ENCODE results near the gene CACNA1B. TPM values are rescaled to one million over a fixed set of nuclear protein-coding genes. Genes with fewer than 3 reads are reported as not detected.
A peak's percentile ranks its signal among the peaks of the same experiment; 100 is the strongest.

CACNA1B gene
- total RNA-seq, 1 experiment from 2014 or later = 7.8 TPM

DNA sequence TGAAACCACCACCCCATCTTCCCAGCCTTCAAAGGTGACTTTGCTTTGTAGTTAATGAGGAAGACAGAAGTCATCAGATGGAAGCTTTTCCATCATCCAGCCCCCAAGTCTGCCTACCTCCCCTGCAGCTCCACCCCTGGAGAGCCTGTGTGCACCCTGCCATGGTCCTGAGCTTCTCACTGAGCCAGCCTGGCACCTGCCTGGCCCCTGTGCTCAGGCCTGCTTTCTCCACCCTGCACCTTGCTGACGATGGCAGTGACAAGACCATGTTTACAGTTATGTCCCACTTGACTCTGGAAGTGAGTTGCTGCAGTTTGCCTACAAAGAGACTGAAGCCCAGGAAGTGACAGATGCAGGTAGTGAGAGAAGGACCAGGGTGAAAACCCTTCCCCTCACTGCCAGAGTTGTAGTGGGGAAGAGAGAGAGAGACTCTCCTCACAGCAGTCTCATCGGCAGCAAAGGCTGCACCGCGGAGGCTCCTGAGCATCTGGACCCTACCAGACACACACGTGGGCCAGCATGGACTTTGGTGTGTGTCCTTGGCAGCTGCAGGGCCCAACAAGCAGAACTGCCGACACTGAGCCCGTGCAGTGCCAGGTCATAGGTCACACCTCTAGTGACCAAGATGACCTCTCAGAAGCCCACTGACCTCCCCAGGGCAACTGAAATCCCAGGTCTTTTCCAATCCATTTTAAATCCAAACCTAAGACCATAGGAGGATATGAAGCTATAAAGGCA is 107.1 kb downstream of the CACNA1B start:
- Mint-ChIP-seq H3K9me3 (peaks cover 31 to 35% of the 10 kb centered on the region in 2 experiments), H3K4me3 (no peak overlapping the region), H3K36me3 (ENCODE audit: insufficient read depth in 1 of 3, low read depth in 3 of 3) (peaks cover 58 to 81% (median 71%) of the 10 kb centered on the region in 3 experiments), H3K4me1 (no peaks in the 10 kb centered on the region), H3K27me3 (ENCODE audit: low read depth) (peaks cover 4% of the 10 kb centered on the region; the same call in 1 of the 2 replicates), H3K27ac (peak overlapping the region in 1 of 3 experiments; percentile 49; a peak in 2 of 7 replicates)
- Histone ChIP-seq H2BK15ac (ENCODE audit: low read depth, low read length) (no peak overlapping the region), H4K91ac (ENCODE audit: insufficient read length, low read depth, low read length) (no peak overlapping the region), H3K23ac (ENCODE audit: insufficient read length, low read depth, low read length) (no peak overlapping the region), H2BK12ac (ENCODE audit: insufficient read length, low read depth, low read length) (no peak overlapping the region), H3K79me1 (ENCODE audit: insufficient read depth, low read depth, low read length, poor library complexity, severe bottlenecking) (no peaks in the 10 kb centered on the region), H4K8ac (replicated peaks; ENCODE audit: insufficient read length, low read depth, low read length) (no peak overlapping the region), H2AK5ac (ENCODE audit: insufficient read length, low read length) (no peak overlapping the region), H3K23me2 (ENCODE audit: insufficient read length, low read depth, low read length, poor library complexity, severe bottlenecking) (no peaks in the 10 kb centered on the region), H4K20me1 (ENCODE audit: control insufficient read depth, insufficient read depth, insufficient read length) (no peaks in the 10 kb centered on the region), H3K14ac (ENCODE audit: insufficient read depth, low read length) (no peak overlapping the region), H3K79me2 (ENCODE audit: insufficient read depth, low read length) (no peaks in the 10 kb centered on the region), H3K27me3 (ENCODE audit: insufficient read depth, low read length) (no peaks in the 10 kb centered on the region), H3K56ac (ENCODE audit: insufficient read length, low read depth, low read length) (no peak overlapping the region), H3K9me3 (ENCODE audit: control insufficient read depth, low read depth, low read length) (peaks cover 11% of the 10 kb centered on the region), H3K4ac (ENCODE audit: low read depth, low read length) (no peak overlapping the region), H2BK120ac (ENCODE audit: low read depth, low read length, poor library complexity, severe bottlenecking) (no peak overlapping the region), H3K4me1 (ENCODE audit: insufficient read depth, low read length) (no peaks in the 10 kb centered on the region), H4K5ac (ENCODE audit: insufficient read length, low read depth, low read length) (no peak overlapping the region), H3K18ac (ENCODE audit: insufficient read length, low read depth, low read length) (no peak overlapping the region), H2BK5ac (ENCODE audit: insufficient read length, low read length) (no peak overlapping the region), H3K4me2 (ENCODE audit: insufficient read depth, insufficient read length, low read length) (no peak overlapping the region), H2BK20ac (ENCODE audit: low read depth, low read length, poor library complexity, severe bottlenecking) (no peak overlapping the region), H3K9ac (ENCODE audit: extremely low read depth, insufficient read length, low read length) (no peak overlapping the region), H3T11ph (ENCODE audit: low read length) (no peak overlapping the region), H3K27ac (ENCODE audit: insufficient read length, low read depth, low read length) (no peak overlapping the region), H2AFZ (ENCODE audit: low read length) (no peak overlapping the region)
- no peak for TF ChIP-seq CTCF (conservative IDR thresholded peaks at IDR 0.05)
- WGBS (ENCODE audit: extremely low coverage, insufficient read length, low lambda C conversion rate) = no CpG with 5 or more reads among the region's 7 CpGs
- no peak for DNase-seq
